ENCODE data around the gene CARF. TPM values are rescaled to one million over a fixed set of nuclear protein-coding genes. Genes with fewer than 3 reads are reported as not detected.
A peak's percentile ranks its signal among the peaks of the same experiment; 100 is the strongest.
"Not testable (repeated sequence)": the region's sequence is repeated elsewhere in the genome, so short reads cannot be mapped to it uniquely, and the experiment has no call there.

Gene CARF
- polyA plus RNA-seq, 3 donors = 10.0 to 21.1 (median 20.9) TPM

GRCh38 chr2:202933958-202934357 lies 21.9 kb downstream of the CARF start:
- DNase-seq = no peak

- no peak for DNase-seq
These were observed 22.4 kb downstream of the CARF start for GRCh38 chr2:202934456-202934855.

- no peak for DNase-seq
These were observed 26.9 kb downstream of the CARF start for GRCh38 chr2:202938960-202939359.

GRCh38 chr2:202941771-202942170 lies 29.7 kb downstream of the CARF start:
- DNase-seq = no peak

- no peak for DNase-seq
These were observed 32.3 kb downstream of the CARF start for GRCh38 chr2:202944408-202944807.

GRCh38 chr2:202944816-202945215 lies 32.7 kb downstream of the CARF start:
- DNase-seq = no peak

GRCh38 chr2:202945497-202945896 lies 33.4 kb downstream of the CARF start:
- no peak for DNase-seq

GRCh38 chr2:202949333-202949732 lies 37.3 kb downstream of the CARF start:
- DNase-seq = not testable (repeated sequence)

- no peak for DNase-seq
These were observed 38.5 kb downstream of the CARF start for GRCh38 chr2:202950592-202950991.

- DNase-seq = no peak
These were observed 48.4 kb downstream of the CARF start for GRCh38 chr2:202960524-202960923.

- DNase-seq = no peak
These were observed 51.6 kb downstream of the CARF start for GRCh38 chr2:202963712-202964111.

GRCh38 chr2:202965810-202966460 lies 53.9 kb downstream of the CARF start:
- no peak for DNase-seq

GRCh38 chr2:202969404-202969803 lies 57.3 kb downstream of the CARF start:
- not testable (repeated sequence) for DNase-seq

GRCh38 chr2:202976809-202977208 lies 64.7 kb downstream of the CARF start:
- no peak for DNase-seq

GRCh38 chr2:202982779-202983491 lies 70.9 kb downstream of the CARF start:
- DNase-seq = no peak

GRCh38 chr2:202989749-202990148 lies 77.7 kb downstream of the CARF start:
- DNase-seq = no peak

- DNase-seq = no peak
These were observed 78.4 kb downstream of the CARF start for GRCh38 chr2:202990501-202990900.

- DNase-seq = not testable (repeated sequence)
These were observed 85.0 kb downstream of the CARF start for GRCh38 chr2:202997113-202997512.

- no peak for DNase-seq
These were observed 90.2 kb downstream of the CARF start for GRCh38 chr2:203002054-203002821.

GRCh38 chr2:203003716-203004115 lies 91.6 kb downstream of the CARF start:
- DNase-seq = no peak

GRCh38 chr2:203014456-203015199 lies 102.6 kb downstream of the CARF start, which contains the start of gene NBEAL1:
NBEAL1 (plus strand) TSS chr2:203014875; CDS start chr2:203016385, 1,510 bp downstream.
- peak; percentile 99 for DNase-seq

- DNase-seq = no peak
These were observed 104.6 kb downstream of the CARF start for GRCh38 chr2:203016716-203017115.
